HL-60 (cell line): ENCODE data around the gene CTIF.

Experiments used
- DNase-seq, 2 experiments: peaks; one replicate each; pipeline ENCODE4 v3.0.0-alpha.2; 2010 to 2020; ENCODE audit warnings: low read depth in 1 of 2, low spot score in 1 of 2
- H3K27ac ChIP-seq: fragments of 250-450 bp; sonication (Bioruptor Pico); replicated peaks from 2 replicates; pipeline ENCODE4 v1.5.1; 2020; ENCODE audit warnings: mild to moderate bottlenecking, moderate library complexity
- H3K27me3 ChIP-seq: fragments of 250-450 bp; sonication (Bioruptor Pico); 2 replicates; pipeline ENCODE4 v1.5.1; 2021; ENCODE audit warnings: mild to moderate bottlenecking, moderate library complexity; ENCODE audit not compliant: insufficient read depth, poor library complexity, severe bottlenecking
- H3K4me3 ChIP-seq: replicated peaks from 2 replicates; pipeline ENCODE4 v1.5.1; 2011; ENCODE audit warnings: mild to moderate bottlenecking, control low read depth, low read length; ENCODE audit not compliant: insufficient read depth
- GABPA ChIP-seq: IDR thresholded peaks from 2 replicates; pipeline ENCODE4 v1.6.1; 2012; ENCODE audit warnings: low read depth
- POLR2AphosphoS5 ChIP-seq: IDR thresholded peaks from 2 replicates; pipeline ENCODE4 v1.6.1; 2012; ENCODE audit warnings: low read depth
- REST ChIP-seq: IDR thresholded peaks from 2 replicates; pipeline ENCODE4 v1.6.1; 2012; ENCODE audit warnings: low read depth; ENCODE audit not compliant: insufficient replicate concordance
- SPI1 ChIP-seq: IDR thresholded peaks from 2 replicates; pipeline ENCODE4 v1.6.1; 2012; ENCODE audit warnings: low read depth, mild to moderate bottlenecking, borderline replicate concordance
- TF ChIP-seq, protein P1 (sequence below): IDR thresholded peaks from one replicate; pipeline ENCODE4 v1.5.1; 2011; ENCODE audit warnings: low read length, control low read depth, inconsistent platforms; ENCODE audit not compliant: insufficient read depth

CTIF gene

GRCh38 chr18:48736321-48737260 is 197.8 kb downstream of the CTIF start:
- no peak for TF ChIP-seq SPI1
- no peak for TF ChIP-seq REST
- TF ChIP-seq GABPA, result no peak
- TF ChIP-seq POLR2AphosphoS5, result no peak
- TF ChIP-seq, protein P1, sequence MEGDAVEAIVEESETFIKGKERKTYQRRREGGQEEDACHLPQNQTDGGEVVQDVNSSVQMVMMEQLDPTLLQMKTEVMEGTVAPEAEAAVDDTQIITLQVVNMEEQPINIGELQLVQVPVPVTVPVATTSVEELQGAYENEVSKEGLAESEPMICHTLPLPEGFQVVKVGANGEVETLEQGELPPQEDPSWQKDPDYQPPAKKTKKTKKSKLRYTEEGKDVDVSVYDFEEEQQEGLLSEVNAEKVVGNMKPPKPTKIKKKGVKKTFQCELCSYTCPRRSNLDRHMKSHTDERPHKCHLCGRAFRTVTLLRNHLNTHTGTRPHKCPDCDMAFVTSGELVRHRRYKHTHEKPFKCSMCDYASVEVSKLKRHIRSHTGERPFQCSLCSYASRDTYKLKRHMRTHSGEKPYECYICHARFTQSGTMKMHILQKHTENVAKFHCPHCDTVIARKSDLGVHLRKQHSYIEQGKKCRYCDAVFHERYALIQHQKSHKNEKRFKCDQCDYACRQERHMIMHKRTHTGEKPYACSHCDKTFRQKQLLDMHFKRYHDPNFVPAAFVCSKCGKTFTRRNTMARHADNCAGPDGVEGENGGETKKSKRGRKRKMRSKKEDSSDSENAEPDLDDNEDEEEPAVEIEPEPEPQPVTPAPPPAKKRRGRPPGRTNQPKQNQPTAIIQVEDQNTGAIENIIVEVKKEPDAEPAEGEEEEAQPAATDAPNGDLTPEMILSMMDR, result no peak
- DNase-seq, result no peak
- Histone ChIP-seq H3K27me3 (no peaks in the 10 kb centered on the region), H3K27ac (no peak overlapping the region), H3K4me3 (no peak overlapping the region)

- Histone ChIP-seq H3K4me3 (no peak overlapping the region), H3K27ac (no peak overlapping the region), H3K27me3 (no peaks in the 10 kb centered on the region)
- DNase-seq, result no peak
- TF ChIP-seq SPI1 (no peak), GABPA (no peak), REST (no peak), POLR2AphosphoS5 (no peak)
- TF ChIP-seq, protein P1, result no peak
Measured at GRCh38 chr18:48739266-48740067, 200.6 kb downstream of the CTIF start.

DNA sequence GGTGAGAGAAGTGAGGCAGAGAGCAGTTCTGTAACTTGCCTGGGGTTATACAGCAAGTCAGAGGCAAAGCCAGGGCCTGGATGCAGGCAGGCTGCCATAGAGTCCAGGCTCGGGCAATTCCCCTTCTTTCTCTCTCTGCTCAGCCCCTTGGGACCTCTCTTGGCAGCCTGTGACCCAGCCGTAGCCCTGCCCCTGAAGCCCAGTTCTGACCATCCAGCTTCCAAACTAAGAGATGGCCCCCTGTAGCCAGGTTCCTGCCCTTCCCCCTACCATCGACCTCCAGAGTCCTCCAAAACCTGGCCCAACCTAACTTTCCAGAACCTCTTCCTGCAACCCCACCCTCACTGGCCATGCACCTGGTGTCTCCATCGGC is 201.2 kb downstream of the CTIF start:
- Histone ChIP-seq H3K4me3 (no peak overlapping the region), H3K27me3 (no peaks in the 10 kb centered on the region), H3K27ac (no peak overlapping the region)
- TF ChIP-seq REST, result no peak
- no peak for TF ChIP-seq SPI1
- TF ChIP-seq GABPA, result no peak
- TF ChIP-seq, protein P1, result no peak
- no peak for TF ChIP-seq POLR2AphosphoS5
- DNase-seq, result no peak
